ENCODE data around the gene CHST3.
"Not testable (repeated sequence)": the region's sequence is repeated elsewhere in the genome, so short reads cannot be mapped to it uniquely, and the experiment has no call there.

The CHST3 gene, protein sequence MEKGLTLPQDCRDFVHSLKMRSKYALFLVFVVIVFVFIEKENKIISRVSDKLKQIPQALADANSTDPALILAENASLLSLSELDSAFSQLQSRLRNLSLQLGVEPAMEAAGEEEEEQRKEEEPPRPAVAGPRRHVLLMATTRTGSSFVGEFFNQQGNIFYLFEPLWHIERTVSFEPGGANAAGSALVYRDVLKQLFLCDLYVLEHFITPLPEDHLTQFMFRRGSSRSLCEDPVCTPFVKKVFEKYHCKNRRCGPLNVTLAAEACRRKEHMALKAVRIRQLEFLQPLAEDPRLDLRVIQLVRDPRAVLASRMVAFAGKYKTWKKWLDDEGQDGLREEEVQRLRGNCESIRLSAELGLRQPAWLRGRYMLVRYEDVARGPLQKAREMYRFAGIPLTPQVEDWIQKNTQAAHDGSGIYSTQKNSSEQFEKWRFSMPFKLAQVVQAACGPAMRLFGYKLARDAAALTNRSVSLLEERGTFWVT

DNA sequence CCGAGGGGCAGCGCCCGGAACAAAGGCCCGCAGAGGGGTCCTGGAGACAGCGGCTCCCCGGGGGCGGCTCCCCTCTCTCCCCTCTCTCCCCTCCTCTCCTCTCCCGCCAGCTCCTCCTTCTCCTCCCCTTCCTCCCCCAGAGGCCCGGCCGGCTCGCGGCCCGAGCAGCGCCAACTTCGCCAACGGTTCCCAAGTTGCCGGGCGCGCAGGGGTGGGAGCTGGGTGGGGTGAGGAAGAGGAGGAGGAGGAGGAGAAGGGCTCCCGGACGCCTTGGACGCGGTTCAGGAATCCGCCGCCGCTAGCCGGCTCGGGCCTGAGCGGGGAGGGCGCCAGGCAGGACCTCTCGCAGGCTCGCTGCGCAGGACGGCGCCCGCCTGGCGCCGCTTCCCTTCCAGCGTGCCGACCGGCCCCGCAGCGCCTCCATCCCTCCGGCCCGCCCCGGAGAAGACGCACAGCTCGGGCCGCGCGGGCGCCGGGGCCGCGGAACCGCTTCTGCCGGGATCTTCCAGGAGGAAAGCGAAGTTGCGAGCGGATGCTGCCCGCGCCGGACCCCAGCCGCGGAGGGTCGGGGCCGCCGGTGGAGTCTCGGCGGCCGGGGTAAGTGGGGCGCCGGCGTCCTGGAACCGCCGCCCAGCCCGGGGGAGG lies at the start of gene CHST3:
Gene CHST3 (plus strand): TSS at position 298 of the 645 bp plus-strand sequence. CDS start 41,448 bp downstream, outside the sequence.
- H3K79me2 ChIP-seq (ENCODE audit: insufficient read depth, low read length): no peaks in the 10 kb centered on the region
- H3K4me2 ChIP-seq (ENCODE audit: low read depth, low read length, poor library complexity, severe bottlenecking): no peak within 1 kb of the TSS
- H2AFZ ChIP-seq (ENCODE audit: low read depth, low read length, severe bottlenecking): no peak within 1 kb of the TSS
- H3K9ac ChIP-seq (ENCODE audit: low read length): no peak within 1 kb of the TSS
- no peaks in the 10 kb centered on the region for H3K36me3 ChIP-seq (ENCODE audit: low read length)
- no peaks in the 10 kb centered on the region for H3K9me2 ChIP-seq (replicated peaks; ENCODE audit: insufficient read depth, low read length)
- no peaks in the 10 kb centered on the region for H3F3A ChIP-seq (ENCODE audit: insufficient read depth)
- TF ChIP-seq, protein P1, sequence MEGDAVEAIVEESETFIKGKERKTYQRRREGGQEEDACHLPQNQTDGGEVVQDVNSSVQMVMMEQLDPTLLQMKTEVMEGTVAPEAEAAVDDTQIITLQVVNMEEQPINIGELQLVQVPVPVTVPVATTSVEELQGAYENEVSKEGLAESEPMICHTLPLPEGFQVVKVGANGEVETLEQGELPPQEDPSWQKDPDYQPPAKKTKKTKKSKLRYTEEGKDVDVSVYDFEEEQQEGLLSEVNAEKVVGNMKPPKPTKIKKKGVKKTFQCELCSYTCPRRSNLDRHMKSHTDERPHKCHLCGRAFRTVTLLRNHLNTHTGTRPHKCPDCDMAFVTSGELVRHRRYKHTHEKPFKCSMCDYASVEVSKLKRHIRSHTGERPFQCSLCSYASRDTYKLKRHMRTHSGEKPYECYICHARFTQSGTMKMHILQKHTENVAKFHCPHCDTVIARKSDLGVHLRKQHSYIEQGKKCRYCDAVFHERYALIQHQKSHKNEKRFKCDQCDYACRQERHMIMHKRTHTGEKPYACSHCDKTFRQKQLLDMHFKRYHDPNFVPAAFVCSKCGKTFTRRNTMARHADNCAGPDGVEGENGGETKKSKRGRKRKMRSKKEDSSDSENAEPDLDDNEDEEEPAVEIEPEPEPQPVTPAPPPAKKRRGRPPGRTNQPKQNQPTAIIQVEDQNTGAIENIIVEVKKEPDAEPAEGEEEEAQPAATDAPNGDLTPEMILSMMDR (IDR thresholded peaks at IDR 0.05; ENCODE audit: insufficient read depth, low read length, poor library complexity, severe bottlenecking): no peak
- no peak for TF ChIP-seq EZH2phosphoT487 (conservative IDR thresholded peaks at IDR 0.05; ENCODE audit: low read length)
- H3K27me3 ChIP-seq (ENCODE audit: low read length): no peaks in the 10 kb centered on the region
- H4K20me1 ChIP-seq (ENCODE audit: low read depth, low read length): no peaks in the 10 kb centered on the region
- H3K9me3 ChIP-seq (ENCODE audit: insufficient read depth, low read length): no peaks in the 10 kb centered on the region
- H3K4me3 ChIP-seq (ENCODE audit: insufficient read depth, low read length, poor library complexity, severe bottlenecking): no peak within 1 kb of the TSS
- no peak within 1 kb of the TSS for H3K27ac ChIP-seq (ENCODE audit: low read depth, low read length)

GRCh38 chr10:71916827-71917226 lies 47.4 kb upstream of the CHST3 start:
- H3K9ac ChIP-seq (ENCODE audit: low read length): no peak overlapping the region
- no peak for TF ChIP-seq EZH2phosphoT487 (conservative IDR thresholded peaks at IDR 0.05; ENCODE audit: low read length)
- TF ChIP-seq, protein P1 (IDR thresholded peaks at IDR 0.05; ENCODE audit: insufficient read depth, low read length, poor library complexity, severe bottlenecking): no peak
- H3F3A ChIP-seq (ENCODE audit: insufficient read depth): no peaks in the 10 kb centered on the region
- peaks cover 7% of the 10 kb centered on the region; the same call in 1 of the 2 replicates for H3K9me3 ChIP-seq (ENCODE audit: insufficient read depth, low read length)
- no peak overlapping the region for H3K4me2 ChIP-seq (ENCODE audit: low read depth, low read length, poor library complexity, severe bottlenecking)
- H3K27me3 ChIP-seq (ENCODE audit: low read length): no peaks in the 10 kb centered on the region
- H3K79me2 ChIP-seq (ENCODE audit: insufficient read depth, low read length): no peaks in the 10 kb centered on the region
- H3K9me2 ChIP-seq (replicated peaks; ENCODE audit: insufficient read depth, low read length): no peaks in the 10 kb centered on the region
- no peak overlapping the region for H3K27ac ChIP-seq (ENCODE audit: low read depth, low read length)
- no peaks in the 10 kb centered on the region for H3K36me3 ChIP-seq (ENCODE audit: low read length)
- no peaks in the 10 kb centered on the region for H4K20me1 ChIP-seq (ENCODE audit: low read depth, low read length)
- H3K4me3 ChIP-seq (ENCODE audit: insufficient read depth, low read length, poor library complexity, severe bottlenecking): no peak overlapping the region
- no peak overlapping the region for H2AFZ ChIP-seq (ENCODE audit: low read depth, low read length, severe bottlenecking)

DNA sequence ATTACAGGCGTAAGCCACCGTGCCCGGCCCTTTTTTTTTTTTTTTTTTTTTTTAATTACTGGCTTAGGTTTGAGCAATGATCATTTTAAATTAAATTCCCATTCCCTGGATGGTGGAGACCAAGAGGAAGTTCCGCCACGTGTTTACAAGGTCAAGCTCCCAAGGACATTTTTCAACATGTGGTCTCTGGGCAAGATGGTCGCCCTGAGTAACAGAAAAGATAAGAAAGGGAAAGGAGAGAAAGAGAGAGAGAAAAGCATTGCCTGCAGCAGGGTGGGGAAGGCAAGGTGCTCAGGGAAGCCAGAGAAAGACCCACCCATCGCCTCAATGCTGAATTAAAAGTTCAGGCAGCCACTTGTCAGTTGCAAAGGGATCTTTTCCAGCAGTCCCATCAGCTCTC lies 45.2 kb upstream of the CHST3 start:
- H3K9me3 ChIP-seq (ENCODE audit: insufficient read depth, low read length): peaks cover 7% of the 10 kb centered on the region; the same call in 1 of the 2 replicates
- H2AFZ ChIP-seq (ENCODE audit: low read depth, low read length, severe bottlenecking): no peak overlapping the region
- H3K9me2 ChIP-seq (replicated peaks; ENCODE audit: insufficient read depth, low read length): no peaks in the 10 kb centered on the region
- no peaks in the 10 kb centered on the region for H3K36me3 ChIP-seq (ENCODE audit: low read length)
- H3K27ac ChIP-seq (ENCODE audit: low read depth, low read length): no peak overlapping the region
- H3F3A ChIP-seq (ENCODE audit: insufficient read depth): no peaks in the 10 kb centered on the region
- no peak overlapping the region for H3K4me3 ChIP-seq (ENCODE audit: insufficient read depth, low read length, poor library complexity, severe bottlenecking)
- H3K4me2 ChIP-seq (ENCODE audit: low read depth, low read length, poor library complexity, severe bottlenecking): no peak overlapping the region
- H3K79me2 ChIP-seq (ENCODE audit: insufficient read depth, low read length): no peaks in the 10 kb centered on the region
- no peak overlapping the region for H3K9ac ChIP-seq (ENCODE audit: low read length)
- no peaks in the 10 kb centered on the region for H3K27me3 ChIP-seq (ENCODE audit: low read length)
- H4K20me1 ChIP-seq (ENCODE audit: low read depth, low read length): no peaks in the 10 kb centered on the region
- TF ChIP-seq EZH2phosphoT487 (conservative IDR thresholded peaks at IDR 0.05; ENCODE audit: low read length): no peak
- TF ChIP-seq, protein P1 (IDR thresholded peaks at IDR 0.05; ENCODE audit: insufficient read depth, low read length, poor library complexity, severe bottlenecking): no peak

- H2AFZ ChIP-seq (ENCODE audit: low read depth, low read length, severe bottlenecking); H4K20me1 ChIP-seq (ENCODE audit: low read depth, low read length); H3F3A ChIP-seq (ENCODE audit: insufficient read depth); H3K9me3 ChIP-seq (ENCODE audit: insufficient read depth, low read length); H3K27me3 ChIP-seq (ENCODE audit: low read length); H3K4me2 ChIP-seq (ENCODE audit: low read depth, low read length, poor library complexity, severe bottlenecking); H3K4me3 ChIP-seq (ENCODE audit: insufficient read depth, low read length, poor library complexity, severe bottlenecking); H3K27ac ChIP-seq (ENCODE audit: low read depth, low read length); H3K79me2 ChIP-seq (ENCODE audit: insufficient read depth, low read length); H3K9me2 ChIP-seq (replicated peaks; ENCODE audit: insufficient read depth, low read length); H3K36me3 ChIP-seq (ENCODE audit: low read length); H3K9ac ChIP-seq (ENCODE audit: low read length): not testable (repeated sequence)
These were observed 44.1 kb upstream of the CHST3 start for GRCh38 chr10:71919956-71920539.
